B cell (primary cell): Measurements from ENCODE around the gene POLR1G.

Experiments used
- EZH2 ChIP-seq: IDR thresholded peaks from 2 replicates; pipeline ENCODE4 v1.6.1; 2012; ENCODE audit warnings: borderline replicate concordance, low read depth, mild to moderate bottlenecking, moderate library complexity, low read length; ENCODE audit not compliant: insufficient read depth, poor library complexity, severe bottlenecking
- TF ChIP-seq, protein P1 (sequence below): fragments of 200-600 bp; IDR thresholded peaks from one replicate; pipeline ENCODE4 v1.8.0; 2022; ENCODE audit warnings: antibody characterized with exemption, mild to moderate bottlenecking

DNA sequence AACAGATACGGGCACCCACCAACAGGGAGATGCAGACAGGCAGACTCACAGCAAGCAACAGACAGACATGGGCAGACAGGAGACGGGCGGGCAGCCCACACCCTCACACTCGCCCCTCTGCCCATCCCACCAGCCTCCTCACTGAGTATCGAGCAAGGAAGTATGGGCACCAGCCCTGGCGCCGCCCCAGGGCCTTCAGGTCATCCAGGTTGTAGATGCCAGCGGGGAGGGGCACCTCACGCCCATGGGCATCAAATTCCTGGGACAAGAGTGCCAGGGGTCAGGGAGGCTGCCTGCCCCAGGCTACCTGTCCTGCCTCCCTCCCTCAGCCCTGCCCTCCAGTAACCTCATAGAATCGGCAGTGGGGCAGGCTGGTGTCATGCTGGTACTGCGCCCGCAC is 41.7 kb upstream of the POLR1G start:
- TF ChIP-seq, protein P1, sequence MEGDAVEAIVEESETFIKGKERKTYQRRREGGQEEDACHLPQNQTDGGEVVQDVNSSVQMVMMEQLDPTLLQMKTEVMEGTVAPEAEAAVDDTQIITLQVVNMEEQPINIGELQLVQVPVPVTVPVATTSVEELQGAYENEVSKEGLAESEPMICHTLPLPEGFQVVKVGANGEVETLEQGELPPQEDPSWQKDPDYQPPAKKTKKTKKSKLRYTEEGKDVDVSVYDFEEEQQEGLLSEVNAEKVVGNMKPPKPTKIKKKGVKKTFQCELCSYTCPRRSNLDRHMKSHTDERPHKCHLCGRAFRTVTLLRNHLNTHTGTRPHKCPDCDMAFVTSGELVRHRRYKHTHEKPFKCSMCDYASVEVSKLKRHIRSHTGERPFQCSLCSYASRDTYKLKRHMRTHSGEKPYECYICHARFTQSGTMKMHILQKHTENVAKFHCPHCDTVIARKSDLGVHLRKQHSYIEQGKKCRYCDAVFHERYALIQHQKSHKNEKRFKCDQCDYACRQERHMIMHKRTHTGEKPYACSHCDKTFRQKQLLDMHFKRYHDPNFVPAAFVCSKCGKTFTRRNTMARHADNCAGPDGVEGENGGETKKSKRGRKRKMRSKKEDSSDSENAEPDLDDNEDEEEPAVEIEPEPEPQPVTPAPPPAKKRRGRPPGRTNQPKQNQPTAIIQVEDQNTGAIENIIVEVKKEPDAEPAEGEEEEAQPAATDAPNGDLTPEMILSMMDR, result no peak
- TF ChIP-seq EZH2, result no peak
